Thymus (tissue), 11 donors: Measurements from ENCODE around the gene ZNF546. TPM values are rescaled to one million over a fixed set of nuclear protein-coding genes. Genes with fewer than 3 reads are reported as not detected.
"Not testable (repeated sequence)": the region's sequence is repeated elsewhere in the genome, so short reads cannot be mapped to it uniquely, and the experiment has no call there.

Experiments used
- DNase-seq, 9 donors: peaks; one replicate each; pipeline ENCODE4 v3.0.0-alpha.2; 2013; ENCODE audit warnings: low spot score in 9 of 9, low read depth in 6 of 9, missing footprints in 1 of 9
- H3K27ac ChIP-seq, 2 donors: one replicate each; pipeline ENCODE4 v1.5.1; 2013; ENCODE audit warnings: control low read depth in 1 of 2, low read depth in 1 of 2, low read length in 1 of 2, mild to moderate bottlenecking in 1 of 2, moderate library complexity in 1 of 2
- H3K27me3 ChIP-seq, 2 donors: one replicate each; pipeline ENCODE4 v1.5.1; 2013; ENCODE audit warnings: low read length in 1 of 2; ENCODE audit not compliant: control insufficient read depth in 2 of 2, insufficient read depth in 1 of 2
- H3K36me3 ChIP-seq, 2 donors: one replicate each; pipeline ENCODE4 v1.5.1; 2013; ENCODE audit warnings: low read length in 1 of 2, mild to moderate bottlenecking in 1 of 2, moderate library complexity in 1 of 2; ENCODE audit not compliant: control insufficient read depth in 2 of 2, insufficient read depth in 2 of 2
- H3K4me1 ChIP-seq, 2 donors: one replicate each; pipeline ENCODE4 v1.5.1; 2013; ENCODE audit warnings: low read length in 2 of 2; ENCODE audit not compliant: control insufficient read depth in 2 of 2, insufficient read depth in 2 of 2
- H3K4me3 ChIP-seq, 2 donors: one replicate each; pipeline ENCODE4 v1.5.1; 2013; ENCODE audit warnings: low read length in 2 of 2, control low read depth in 1 of 2, mild to moderate bottlenecking in 1 of 2
- H3K9me3 ChIP-seq, 2 donors: one replicate each; pipeline ENCODE4 v1.5.1; 2013; ENCODE audit warnings: low read length in 1 of 2, mild to moderate bottlenecking in 1 of 2; ENCODE audit not compliant: control insufficient read depth in 2 of 2, insufficient read depth in 1 of 2
- WGBS: extraction: QIAGEN DNeasy Blood & Tissue Kit; methylation state at CpG from one replicate; pipeline ENCODE4 v1.1.7; 2013; 5-methylcytosine and 5-hydroxymethylcytosine counted together
- polyA plus RNA-seq: library from polyadenylated mRNA; stranded (reverse); fragments of 200-250 nt; gene quantifications from one replicate; pipeline ENCODE4 v1.2.3, GENCODE V29; 2013
- total RNA-seq: library from RNA; stranded (reverse); fragments of 120-200 nt; gene quantifications from one replicate; pipeline ENCODE4 v1.2.4, GENCODE V29; 2013
- donor health status: healthy.

Gene ZNF546
- total and polyA plus RNA-seq, 2 donors, result 2.9 to 4.3 TPM

GRCh38 chr19:40026597-40026970 lies 29.7 kb downstream of the ZNF546 start:
- no peaks in the 10 kb centered on the region for H3K27me3 ChIP-seq
- no peaks in the 10 kb centered on the region for H3K4me1 ChIP-seq
- WGBS, result 88% methylated on average over 5 of the region's 5 CpGs
- no peak overlapping the region for H3K27ac ChIP-seq
- no peaks in the 10 kb centered on the region for H3K36me3 ChIP-seq
- no peak for DNase-seq
- H3K4me3 ChIP-seq, result no peak overlapping the region
- H3K9me3 ChIP-seq, result peaks cover 7 to 32% of the 10 kb centered on the region in 2 donors

GRCh38 chr19:40033989-40034560 lies 37.2 kb downstream of the ZNF546 start:
- 96% methylated on average over 2 of the region's 2 CpGs for WGBS
- DNase-seq, result no peak
- H3K4me1 ChIP-seq, result no peaks in the 10 kb centered on the region
- H3K27ac ChIP-seq, result no peak overlapping the region
- H3K27me3 ChIP-seq, result no peaks in the 10 kb centered on the region
- no peaks in the 10 kb centered on the region for H3K36me3 ChIP-seq
- no peak overlapping the region for H3K4me3 ChIP-seq
- H3K9me3 ChIP-seq, result peaks cover 4 to 17% of the 10 kb centered on the region in 2 donors

- H3K27me3 ChIP-seq, result no peaks in the 10 kb centered on the region
- DNase-seq, result no peak
- H3K27ac ChIP-seq, result no peak overlapping the region
- H3K4me1 ChIP-seq, result no peaks in the 10 kb centered on the region
- H3K4me3 ChIP-seq, result no peak overlapping the region
- H3K9me3 ChIP-seq, result peaks cover 3 to 12% of the 10 kb centered on the region in 2 donors
- 98% methylated on average over 4 of the region's 4 CpGs for WGBS
- H3K36me3 ChIP-seq, result no peaks in the 10 kb centered on the region
These were observed 39.1 kb downstream of the ZNF546 start for GRCh38 chr19:40035996-40036395.

GRCh38 chr19:40038047-40038446 lies 41.2 kb downstream of the ZNF546 start:
- H3K4me1 ChIP-seq, H3K27ac ChIP-seq, H3K36me3 ChIP-seq, H3K9me3 ChIP-seq, DNase-seq, H3K27me3 ChIP-seq, H3K4me3 ChIP-seq: not testable (repeated sequence)
- 99% methylated on average over 3 of the region's 3 CpGs for WGBS

GRCh38 chr19:40041718-40042117 lies 44.9 kb downstream of the ZNF546 start:
- WGBS, result 94% methylated on average over 1 of the region's 1 CpG
- H3K4me1 ChIP-seq, DNase-seq, H3K27ac ChIP-seq, H3K27me3 ChIP-seq, H3K4me3 ChIP-seq: not testable (repeated sequence)
- H3K9me3 ChIP-seq, result peaks cover 0 to 14% of the 10 kb centered on the region in 2 donors
- H3K36me3 ChIP-seq, result peaks cover 15 to 21% of the 10 kb centered on the region in 2 donors

GRCh38 chr19:40053491-40053890 lies 56.6 kb downstream of the ZNF546 start:
- H3K9me3 ChIP-seq, result peaks cover 0 to 4% of the 10 kb centered on the region in 2 donors
- H3K36me3 ChIP-seq, result peaks cover 11 to 13% of the 10 kb centered on the region in 2 donors
- no peak overlapping the region for H3K4me3 ChIP-seq
- no peaks in the 10 kb centered on the region for H3K27me3 ChIP-seq
- peaks cover 11 to 13% of the 10 kb centered on the region in 2 donors for H3K4me1 ChIP-seq
- no peak overlapping the region for H3K27ac ChIP-seq
- DNase-seq, result no peak
- WGBS, result 97% methylated on average over 2 of the region's 2 CpGs

GRCh38 chr19:40054632-40055031 lies 57.8 kb downstream of the ZNF546 start:
- Histone ChIP-seq H3K4me1 (peaks cover 11 to 13% of the 10 kb centered on the region in 2 donors), H3K27me3 (no peaks in the 10 kb centered on the region), H3K4me3 (no peak overlapping the region), H3K27ac (no peak overlapping the region), H3K36me3 (peaks cover 1 to 7% of the 10 kb centered on the region in 2 donors), H3K9me3 (peaks cover 0 to 4% of the 10 kb centered on the region in 2 donors)
- DNase-seq, result no peak
- 98% methylated on average over 9 of the region's 9 CpGs for WGBS

- no peak overlapping the region for H3K27ac ChIP-seq
- peaks cover 11 to 13% of the 10 kb centered on the region in 2 donors for H3K4me1 ChIP-seq
- no peaks in the 10 kb centered on the region for H3K27me3 ChIP-seq
- peaks cover 0 to 4% of the 10 kb centered on the region in 2 donors for H3K9me3 ChIP-seq
- H3K36me3 ChIP-seq, result peaks cover 0 to 5% of the 10 kb centered on the region in 2 donors
- H3K4me3 ChIP-seq, result peak overlapping the region; percentile 66 to 93
- 62% methylated on average over 10 of the region's 10 CpGs for WGBS
- DNase-seq, result no peak
These were observed 58.2 kb downstream of the ZNF546 start for GRCh38 chr19:40055049-40055448.

GRCh38 chr19:40055832-40056504 lies 59.1 kb downstream of the ZNF546 start, which contains the start of gene ZNF780B:
ZNF780B (minus strand) TSS chr19:40056231; CDS start chr19:40050332, 5,899 bp downstream.
- Histone ChIP-seq H3K27ac (peak within 1 kb of the TSS; percentile 77 to 88), H3K36me3 (no peaks in the 10 kb centered on the region), H3K9me3 (no peaks in the 10 kb centered on the region), H3K4me1 (peaks cover 11 to 13% of the 10 kb centered on the region in 2 donors), H3K4me3 (peak within 1 kb of the TSS; percentile 66 to 93), H3K27me3 (no peaks in the 10 kb centered on the region)
- WGBS, result under 1% methylated on average over 41 of the region's 41 CpGs
- peak; percentile 51 to 88 (median 72) for DNase-seq
